ENCODE measurements around the gene TTC22.

The TTC22 gene

DNA sequence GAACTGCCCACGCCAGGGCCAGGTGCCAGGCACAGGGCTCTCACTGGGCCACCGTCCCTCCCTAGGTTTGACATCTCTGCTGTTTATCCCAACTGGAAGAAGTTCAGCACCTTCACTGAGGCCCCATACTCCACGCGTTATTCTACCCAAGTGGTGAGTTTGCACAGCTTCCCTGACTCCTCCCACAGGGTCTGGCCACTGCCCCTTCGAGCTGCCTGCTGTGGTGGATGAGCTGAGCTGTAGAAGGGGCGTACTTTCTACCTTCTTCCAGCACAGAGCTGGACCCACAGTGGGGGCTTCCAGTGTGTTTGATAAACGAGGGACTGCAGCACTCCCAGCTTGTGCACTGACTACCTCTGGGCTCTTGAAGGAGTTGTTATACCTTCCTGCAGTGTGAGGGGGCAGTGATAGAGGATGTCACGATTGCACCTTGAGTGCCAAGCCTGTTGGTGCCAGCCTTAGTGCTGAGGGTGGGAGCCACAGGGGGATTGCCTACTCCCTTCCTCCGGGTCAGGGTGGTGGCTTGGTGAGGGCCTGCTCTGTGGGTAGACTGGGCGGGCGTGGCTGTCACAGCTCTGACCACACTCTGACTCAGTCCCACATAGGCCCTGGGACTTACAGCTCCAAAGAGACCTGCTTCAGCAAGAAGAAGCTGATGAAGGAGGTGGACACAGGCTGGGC, 5.9 kb upstream of the TTC22 start:
- no peak for DNase-seq

GRCh38 chr1:54805981-54806381, 4.9 kb upstream of the TTC22 start:
- no peak for DNase-seq

- no peak for DNase-seq
These were observed 4.3 kb upstream of the TTC22 start for GRCh38 chr1:54805466-54805865.

- no peak for DNase-seq
These were observed 3.5 kb upstream of the TTC22 start for GRCh38 chr1:54804471-54805132.

GRCh38 chr1:54803761-54804470, 2.8 kb upstream of the TTC22 start:
- no peak for DNase-seq

GRCh38 chr1:54800041-54800898, 853 bp downstream of the TTC22 start:
- DNase-seq = no peak

- DNase-seq = no peak
These were observed 2.1 kb downstream of the TTC22 start for GRCh38 chr1:54798769-54799641.

DNA sequence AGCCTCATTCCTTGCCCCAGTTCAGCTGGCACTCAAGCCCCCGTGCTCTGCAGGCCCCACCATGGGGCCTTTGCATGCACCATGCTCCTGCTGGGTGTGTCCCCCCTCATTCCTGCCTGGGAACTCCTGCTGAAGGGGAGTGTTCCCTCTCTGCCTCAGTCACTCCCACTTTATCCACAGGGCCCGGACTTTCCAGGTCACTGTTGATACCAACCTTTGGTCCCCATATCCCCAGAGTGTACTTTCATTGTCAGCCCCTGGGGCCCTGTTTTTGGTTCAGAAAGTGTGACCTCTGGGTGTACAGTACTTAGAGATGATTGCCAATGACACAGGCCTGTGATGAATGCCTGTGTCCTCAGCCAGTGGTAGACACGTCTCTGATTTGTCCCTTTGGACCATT, 2.9 kb downstream of the TTC22 start:
- DNase-seq = no peak

GRCh38 chr1:54796902-54797301, 4.2 kb downstream of the TTC22 start:
- DNase-seq = no peak

GRCh38 chr1:54795841-54796468, 5.2 kb downstream of the TTC22 start:
- DNase-seq = no peak

DNA sequence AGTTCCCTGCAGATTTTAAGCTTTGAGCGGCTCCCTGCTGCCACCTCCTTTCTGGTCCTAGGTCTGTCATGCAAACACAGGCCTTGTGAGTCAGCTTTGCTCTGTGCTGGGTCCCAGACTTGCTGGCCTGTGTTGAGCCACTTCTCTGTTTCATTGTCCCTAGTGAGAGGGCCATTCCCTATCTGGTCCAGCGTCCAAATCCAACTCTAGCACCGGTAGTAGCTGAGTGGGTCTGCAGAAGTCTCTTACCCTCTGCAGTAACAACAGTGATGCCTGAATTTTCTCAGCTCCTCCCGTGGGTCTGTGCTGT, 5.8 kb downstream of the TTC22 start:
- DNase-seq = no peak

DNA sequence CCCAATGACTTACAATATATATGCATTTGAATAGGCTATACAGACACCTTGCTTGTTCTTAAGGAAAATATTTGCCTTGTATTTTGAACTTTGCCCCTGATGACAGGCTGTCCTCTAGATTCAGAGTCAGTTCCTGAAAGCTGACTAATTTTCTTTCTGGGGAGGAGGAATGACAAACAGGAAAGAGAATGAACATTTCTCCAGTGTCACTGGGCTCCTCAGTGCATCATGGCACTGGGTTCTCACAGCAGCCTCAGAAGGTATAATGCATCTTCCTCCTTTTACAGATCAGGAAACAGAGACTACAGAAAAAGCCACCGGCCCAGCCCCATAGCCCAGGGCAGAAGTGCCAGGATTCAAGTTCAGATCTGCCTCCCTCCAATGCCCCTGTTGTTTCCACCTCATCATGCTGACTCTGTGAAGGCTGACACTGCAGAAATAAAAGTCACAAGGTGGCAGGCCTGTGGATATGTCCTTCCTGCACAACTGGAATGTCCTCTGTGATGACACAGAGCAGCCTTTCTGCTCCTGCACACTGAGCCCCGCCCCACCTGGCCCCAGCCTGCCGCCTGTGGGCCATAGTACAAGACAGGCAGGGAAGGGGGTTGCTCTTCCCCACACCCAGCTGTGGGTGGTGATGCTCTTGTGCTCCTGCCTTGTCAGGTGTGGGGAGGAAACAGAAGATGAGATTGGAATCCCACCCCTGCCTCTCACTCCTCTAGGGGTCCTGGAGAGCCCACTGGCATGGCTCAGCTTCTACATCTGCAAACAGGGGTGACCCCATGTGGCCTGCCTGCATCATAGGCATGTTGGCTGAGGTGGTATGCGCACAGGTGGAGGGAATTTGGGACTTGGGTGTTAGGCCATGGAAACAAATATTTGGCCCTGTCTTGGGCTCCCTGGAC, 6.4 kb downstream of the TTC22 start:
- DNase-seq = no peak

GRCh38 chr1:54792686-54793282, 8.3 kb downstream of the TTC22 start:
- DNase-seq = no peak

DNA sequence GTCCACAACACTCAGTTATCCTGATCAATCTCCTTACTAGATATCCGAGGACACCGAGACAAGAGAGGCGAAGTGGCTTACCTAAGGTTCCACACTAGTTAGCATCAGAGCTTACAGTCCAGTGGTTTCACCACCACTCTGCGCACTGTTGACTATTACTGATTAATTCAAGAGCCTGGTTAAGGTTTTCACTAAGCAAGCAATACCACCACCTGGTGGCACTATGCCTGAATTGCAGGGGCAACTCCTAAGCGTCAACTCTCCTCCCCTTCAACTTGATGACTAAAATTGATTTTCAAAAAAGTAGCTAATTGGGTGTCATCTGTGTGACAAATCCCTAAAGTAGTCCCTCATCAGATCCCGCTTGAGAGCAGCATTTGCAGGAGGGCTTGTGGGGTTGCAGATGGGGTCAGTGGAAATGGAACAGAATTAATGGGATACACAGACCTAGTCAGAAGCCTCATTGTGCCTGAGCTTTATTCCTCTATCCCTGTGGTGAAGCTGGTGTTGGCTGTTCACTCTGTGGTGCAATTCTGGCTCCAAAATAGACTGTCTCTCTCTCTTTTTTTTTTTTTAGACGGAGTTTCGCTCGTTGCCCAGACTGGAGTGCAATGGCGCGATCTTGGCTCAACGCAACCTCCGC, 9.1 kb downstream of the TTC22 start:
- DNase-seq = no peak

DNA sequence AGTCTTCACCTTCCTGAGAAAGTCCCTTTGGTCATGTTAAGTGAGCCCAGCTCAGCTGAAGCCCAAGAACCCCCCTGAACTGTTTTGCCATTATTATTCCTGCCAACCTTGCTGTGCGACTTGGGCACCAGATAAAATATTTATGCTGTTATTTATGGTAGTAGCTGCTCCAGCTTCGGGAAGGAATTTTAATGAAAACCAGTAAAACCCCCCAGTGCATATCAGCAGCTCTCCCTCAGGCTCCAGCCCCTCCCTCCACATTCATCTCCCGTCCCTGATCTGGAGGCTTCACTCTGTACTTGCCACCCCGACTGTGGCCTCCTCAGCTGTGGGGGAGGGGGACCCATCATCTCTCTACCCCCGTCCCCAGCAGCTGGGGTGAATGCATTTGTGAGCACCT, 12.7 kb downstream of the TTC22 start:
- no peak for DNase-seq

DNA sequence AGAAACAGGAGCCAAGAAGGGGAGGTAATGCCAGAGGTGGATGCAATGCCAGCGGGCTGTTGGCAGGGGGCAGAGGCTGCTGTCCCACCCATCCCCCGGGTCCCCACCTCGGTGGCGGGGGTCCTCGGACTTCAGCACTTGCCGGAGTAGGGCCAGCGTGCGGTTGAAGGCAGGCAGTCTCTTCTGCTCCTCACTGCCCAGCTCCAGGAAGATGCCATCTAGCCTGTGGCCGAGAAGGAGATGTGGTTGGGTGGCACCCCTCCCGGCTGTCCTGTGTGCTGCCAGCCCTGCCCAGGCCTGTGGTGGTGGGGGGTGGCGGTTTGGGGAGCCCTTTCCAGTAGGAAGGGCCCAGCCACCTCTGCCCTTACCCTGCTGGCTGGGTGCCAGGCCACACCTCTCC, 13.5 kb downstream of the TTC22 start:
- no peak for DNase-seq

DNA sequence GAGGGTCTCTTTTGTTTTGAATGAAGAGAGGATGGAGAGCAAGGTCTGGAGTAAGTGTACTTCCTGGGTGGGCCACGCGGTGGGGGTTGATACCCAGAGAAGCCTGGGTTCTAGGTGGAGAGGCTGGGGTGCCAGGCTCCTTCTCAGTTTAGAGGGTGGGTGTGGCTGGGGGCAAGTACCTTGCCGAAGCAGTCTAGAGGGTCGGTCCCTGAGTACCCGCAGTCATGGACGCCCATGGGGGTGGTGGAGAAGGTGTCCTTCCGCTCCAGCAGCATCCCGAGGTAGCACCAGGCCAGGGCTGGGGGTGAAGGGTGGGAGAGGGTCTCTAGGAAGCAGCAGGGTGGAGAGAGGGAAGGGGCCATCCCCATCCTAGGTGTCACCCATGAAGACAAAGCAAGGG, 14.3 kb downstream of the TTC22 start:
- DNase-seq = no peak

GRCh38 chr1:54784066-54784465, 17.1 kb downstream of the TTC22 start:
- DNase-seq = no peak

GRCh38 chr1:54782588-54782987, 18.5 kb downstream of the TTC22 start:
- DNase-seq = no peak

GRCh38 chr1:54782156-54782555, 19.0 kb downstream of the TTC22 start:
- DNase-seq = no peak

Measured in NCI-H187 treated with DMSO at 0.1 percent for 48 hours (cell line).